Transverse colon (tissue), 4 donors: ENCODE data around the gene LXN. TPM values are rescaled to one million over a fixed set of nuclear protein-coding genes. Genes with fewer than 3 reads are reported as not detected.

Source experiments
- DNase-seq: peaks from one replicate; pipeline ENCODE4 v3.0.0-alpha.2; 2019
- H3K27ac ChIP-seq, 4 donors: fragments of 200-600 bp; sonication (generic); 2 replicates each; pipeline ENCODE4 v1.5.1; 2016 to 2018; ENCODE audit warnings: inconsistent platforms in 4 of 4
- H3K27me3 ChIP-seq: fragments of 200-600 bp; sonication (generic); 2 replicates; pipeline ENCODE4 v1.5.1; 2017; ENCODE audit warnings: inconsistent platforms
- H3K36me3 ChIP-seq, 4 donors: fragments of 200-600 bp; sonication (generic); 2 replicates each; pipeline ENCODE4 v1.5.1; 2017 to 2019; ENCODE audit warnings: inconsistent platforms in 4 of 4
- H3K4me1 ChIP-seq, 4 donors: fragments of 200-600 bp; sonication (generic); 2 replicates each; pipeline ENCODE4 v1.5.1; 2017 to 2020; ENCODE audit warnings: inconsistent platforms in 4 of 4
- H3K4me3 ChIP-seq, 4 donors: fragments of 200-600 bp; sonication (generic); 1 replicate in 1 of 4; 2 replicates in 3 of 4; pipeline versions ENCODE4 v1.5.1 to v1.6.1; 2017 to 2019; ENCODE audit warnings: inconsistent platforms in 4 of 4
- H3K9me3 ChIP-seq, 2 donors: fragments of 200-600 bp; sonication (generic); 2 replicates each; pipeline ENCODE4 v1.5.1; 2017 to 2019; ENCODE audit warnings: inconsistent platforms in 2 of 2
- CTCF ChIP-seq, 5 experiments: fragments of 200-600 bp in 3 of 5; fragments of 450-650 bp in 2 of 5; sonication (generic) in 3 of 5; IDR thresholded peaks; 1 replicate in 2 of 5; 2 replicates in 3 of 5; pipeline ENCODE4 v1.5.1; 2016 to 2017; ENCODE audit warnings: antibody characterized with exemption in 5 of 5, inconsistent platforms in 3 of 5, mild to moderate bottlenecking in 2 of 5, moderate library complexity in 1 of 5
- EP300 ChIP-seq: sonication (generic); formaldehyde crosslinking; IDR thresholded peaks from one replicate; pipeline ENCODE4 v1.6.1; 2017; ENCODE audit warnings: antibody characterized with exemption, low read depth
- POLR2A ChIP-seq: fragments of 450-650 bp; IDR thresholded peaks from one replicate; pipeline ENCODE4 v1.6.1; 2016; ENCODE audit warnings: antibody characterized with exemption, mild to moderate bottlenecking, moderate library complexity
- POLR2AphosphoS5 ChIP-seq, 3 donors: sonication (generic); formaldehyde crosslinking; IDR thresholded peaks; one replicate each; pipeline ENCODE4 v1.6.1; 2016; ENCODE audit warnings: antibody characterized with exemption in 3 of 3
- WGBS, 2 donors: methylation state at CpG; one replicate each; pipeline ENCODE4 v1.1.5; 2018; ENCODE audit warnings: low coverage in 1 of 2; 5-methylcytosine and 5-hydroxymethylcytosine counted together
- in situ Hi-C, 4 donors: fragments of 200-750 bp; cut with MboI; loops; one replicate each; pipeline versions ENCODE4 v1.15.0 to v1.15.1; 2017; ENCODE audit warnings: low sequenced_read_pairs in 3 of 4, low pct_ligation_motif_present in 1 of 4, low pct_unique_long_range_greater_than_20kb in 1 of 4
- intact Hi-C: fragments of 100-400 bp; cut with DNase I; formaldehyde crosslinking; loops from one replicate; pipeline ENCODE4 v1.15.1; 2023; ENCODE audit warnings: low total_unique reads
- total RNA-seq, 4 donors: library from RNA; depleted of rRNA; stranded (reverse); fragments of >200 nt; gene quantifications; one replicate each; pipeline ENCODE4 v1.1.0, GENCODE V29; 2016

LXN gene
- total RNA-seq, 4 donors from 2014 or later, result 22.2 to 55.8 (median 24.4) TPM

DNA sequence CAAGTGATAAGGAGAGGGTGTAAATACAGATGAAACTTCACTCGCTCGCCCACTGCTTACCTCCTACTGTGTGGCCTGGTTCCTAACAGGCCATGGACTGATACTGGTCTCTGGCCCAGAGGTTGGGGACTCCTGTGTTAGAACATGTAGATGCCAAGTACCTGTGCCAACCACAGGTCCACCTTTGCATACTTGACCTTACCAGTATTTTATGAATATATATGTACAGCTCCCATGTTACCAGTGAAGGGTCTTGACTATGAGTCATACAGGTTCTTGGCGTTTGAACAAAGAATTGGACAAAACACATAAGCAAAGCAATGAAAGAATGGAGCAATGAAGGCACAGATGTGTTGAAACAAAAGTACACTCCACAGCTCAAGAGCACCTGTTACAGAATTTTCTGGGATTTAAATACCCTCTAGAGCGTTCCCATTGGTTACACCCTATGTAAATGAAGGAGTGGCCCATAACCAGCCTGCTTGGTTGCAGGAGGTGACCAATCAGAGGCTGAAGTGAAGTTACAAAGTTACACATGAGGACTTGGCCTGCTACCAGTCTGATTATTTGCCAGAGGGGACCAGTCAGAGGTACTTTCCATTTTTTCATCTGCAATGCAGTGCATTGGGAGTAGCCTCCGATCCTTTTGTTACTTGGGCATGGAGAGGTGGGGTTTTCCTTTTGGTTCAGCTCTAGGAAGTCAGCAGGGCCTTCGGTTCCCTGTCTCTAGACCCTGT lies 29.8 kb downstream of the LXN start:
- Histone ChIP-seq H3K36me3 (peaks cover 0 to 4% (median 0%) of the 10 kb centered on the region in 4 donors), H3K9me3 (no peaks in the 10 kb centered on the region), H3K27me3 (no peaks in the 10 kb centered on the region), H3K4me1 (peaks cover 4 to 21% (median 6%) of the 10 kb centered on the region in 4 donors), H3K27ac (no peak overlapping the region), H3K4me3 (no peak overlapping the region)
- no peak for DNase-seq
- TF ChIP-seq CTCF (IDR thresholded peaks at IDR 0.05) (no peak), EP300 (no peak), POLR2AphosphoS5 (IDR thresholded peaks at IDR 0.05) (no peak), POLR2A (no peak)
- in situ Hi-C loops (no loop called here), intact Hi-C loops (loop anchor here (10.0 kb wide), 1 partner anchor 1902 kb away; no protein-coding TSS in a partner anchor)
- 81 to 86% methylated on average over 3 to 6 of the region's 6 CpGs for WGBS, 2 donors

DNA sequence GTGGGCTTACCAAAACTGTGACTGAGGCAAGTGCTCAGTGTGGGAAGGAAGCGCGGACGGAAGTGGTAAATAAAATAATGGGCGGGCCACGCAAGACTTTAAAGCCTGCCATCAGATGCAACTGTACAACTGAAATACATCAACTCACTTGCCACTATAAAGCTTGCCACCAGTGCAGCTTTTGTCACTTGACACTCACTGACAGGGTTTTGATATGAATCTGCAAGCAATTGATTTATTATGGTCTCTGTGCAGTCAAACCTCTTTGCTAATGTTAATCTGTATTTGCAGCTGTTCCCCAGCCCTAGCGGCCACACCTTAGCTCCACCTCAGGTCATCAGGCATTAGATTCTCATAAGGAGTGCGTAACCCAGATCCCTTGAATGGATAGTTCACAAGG lies 30.4 kb downstream of the LXN start:
- Histone ChIP-seq H3K36me3 (peaks cover 0 to 4% (median 0%) of the 10 kb centered on the region in 4 donors), H3K9me3 (no peaks in the 10 kb centered on the region), H3K4me1 (peaks cover 4 to 21% (median 6%) of the 10 kb centered on the region in 4 donors), H3K27ac (no peak overlapping the region), H3K27me3 (no peaks in the 10 kb centered on the region), H3K4me3 (no peak overlapping the region)
- no peak for DNase-seq
- TF ChIP-seq POLR2A, result no peak
- no peak for TF ChIP-seq POLR2AphosphoS5 (IDR thresholded peaks at IDR 0.05)
- no peak for TF ChIP-seq EP300
- TF ChIP-seq CTCF (IDR thresholded peaks at IDR 0.05), result no peak
- intact Hi-C loops (loop anchor here (10.0 kb wide), 1 partner anchor 1903 kb away; no protein-coding TSS in a partner anchor), in situ Hi-C loops (no loop called here)
- WGBS, 2 donors, result 90 to 94% methylated on average over 5 to 7 of the region's 7 CpGs

DNA sequence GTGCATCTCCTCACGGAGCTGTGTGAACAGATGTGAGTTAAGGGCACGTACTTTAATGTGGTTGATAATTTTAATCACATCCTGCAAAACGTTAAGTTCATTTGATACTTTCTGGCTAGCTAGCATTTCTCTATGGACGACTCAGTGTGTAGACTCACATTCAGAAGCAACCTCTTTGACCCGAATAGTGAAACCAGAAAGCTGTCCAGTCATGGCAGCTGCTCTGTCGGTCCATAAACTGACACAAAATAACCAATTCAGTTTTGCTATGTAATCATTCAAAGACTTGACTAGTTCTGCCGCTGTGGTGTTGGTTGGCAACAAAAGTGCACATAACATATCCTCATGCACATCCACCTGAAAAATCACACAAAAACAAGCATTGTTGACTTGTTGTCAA lies 31.8 kb downstream of the LXN start:
- no peaks in the 10 kb centered on the region for H3K9me3 ChIP-seq
- no peak overlapping the region for H3K27ac ChIP-seq
- no peaks in the 10 kb centered on the region for H3K36me3 ChIP-seq
- peaks cover 0 to 13% (median 6%) of the 10 kb centered on the region in 4 donors for H3K4me1 ChIP-seq
- DNase-seq, result no peak
- TF ChIP-seq CTCF (IDR thresholded peaks at IDR 0.05) (no peak), POLR2A (no peak), EP300 (no peak), POLR2AphosphoS5 (IDR thresholded peaks at IDR 0.05) (no peak)
- intact Hi-C loops, result loop anchor here (10.0 kb wide), 1 partner anchor 1904 kb away; no protein-coding TSS in a partner anchor
- no peak overlapping the region for H3K4me3 ChIP-seq
- no peaks in the 10 kb centered on the region for H3K27me3 ChIP-seq
- WGBS, 2 donors, result 83 to 85% methylated on average over 7 of the region's 7 CpGs
- in situ Hi-C loops, result no loop called here

- H3K4me3 ChIP-seq, result no peak overlapping the region
- no peaks in the 10 kb centered on the region for H3K27me3 ChIP-seq
- no peak for DNase-seq
- intact Hi-C loops (no loop called here), in situ Hi-C loops (no loop called here)
- no peaks in the 10 kb centered on the region for H3K9me3 ChIP-seq
- TF ChIP-seq POLR2A, result no peak
- no peak for TF ChIP-seq POLR2AphosphoS5 (IDR thresholded peaks at IDR 0.05)
- no peak for TF ChIP-seq CTCF (IDR thresholded peaks at IDR 0.05)
- TF ChIP-seq EP300, result no peak
- H3K4me1 ChIP-seq, result no peaks in the 10 kb centered on the region
- H3K36me3 ChIP-seq, result no peaks in the 10 kb centered on the region
- H3K27ac ChIP-seq, result no peak overlapping the region
These were observed 40.5 kb downstream of the LXN start for GRCh38 chr3:158631981-158632380.
